Islet of Langerhans (tissue), 1 donor: Measurements from ENCODE around the gene HPCAL4.

Experiments used
- FAIRE-seq: peaks from one replicate; lab custom pipeline; 2011; peaks lifted over from hg19 to GRCh38; lab: Jason Lieb, UNC

HPCAL4 gene

GRCh38 chr1:39700348-39700747, 9.1 kb upstream of the HPCAL4 start:
- no peak for FAIRE-seq

GRCh38 chr1:39699419-39699818, 8.2 kb upstream of the HPCAL4 start:
- FAIRE-seq = no peak

GRCh38 chr1:39698568-39698967, 7.3 kb upstream of the HPCAL4 start:
- FAIRE-seq = no peak

- no peak for FAIRE-seq
Measured at GRCh38 chr1:39696448-39696847, 5.2 kb upstream of the HPCAL4 start.

- no peak for FAIRE-seq
Measured at GRCh38 chr1:39695016-39695415, 3.8 kb upstream of the HPCAL4 start.

- no peak for FAIRE-seq
Measured at GRCh38 chr1:39694026-39694425, 2.8 kb upstream of the HPCAL4 start.

GRCh38 chr1:39692152-39693074, 1.2 kb upstream of the HPCAL4 start:
- no peak for FAIRE-seq

GRCh38 chr1:39690794-39691382, 345 bp downstream of the HPCAL4 start:
- FAIRE-seq = no peak

- no peak for FAIRE-seq
Measured at GRCh38 chr1:39690225-39690624, 1.0 kb downstream of the HPCAL4 start.

- no peak for FAIRE-seq
Measured at GRCh38 chr1:39689635-39690034, 1.6 kb downstream of the HPCAL4 start.

GRCh38 chr1:39689214-39689613, 2.0 kb downstream of the HPCAL4 start:
- FAIRE-seq = no peak

- FAIRE-seq = no peak
Measured at GRCh38 chr1:39688706-39689105, 2.5 kb downstream of the HPCAL4 start.

GRCh38 chr1:39687243-39687642, 4.0 kb downstream of the HPCAL4 start:
- FAIRE-seq = no peak

GRCh38 chr1:39685071-39685470, 6.2 kb downstream of the HPCAL4 start:
- no peak for FAIRE-seq

GRCh38 chr1:39684313-39684664, 6.9 kb downstream of the HPCAL4 start:
- FAIRE-seq = no peak

- FAIRE-seq = no peak
Measured at GRCh38 chr1:39683591-39684312, 7.5 kb downstream of the HPCAL4 start.

- FAIRE-seq = no peak
Measured at GRCh38 chr1:39681999-39682398, 9.2 kb downstream of the HPCAL4 start.

GRCh38 chr1:39681294-39681693, 9.9 kb downstream of the HPCAL4 start:
- FAIRE-seq = no peak

- FAIRE-seq = no peak
Measured at GRCh38 chr1:39680751-39681150, 10.5 kb downstream of the HPCAL4 start.

GRCh38 chr1:39679821-39680220, 11.4 kb downstream of the HPCAL4 start:
- FAIRE-seq = no peak

- no peak for FAIRE-seq
Measured at GRCh38 chr1:39678889-39679288, 12.3 kb downstream of the HPCAL4 start.

GRCh38 chr1:39677645-39678044, 13.6 kb downstream of the HPCAL4 start:
- no peak for FAIRE-seq

- FAIRE-seq = no peak
Measured at GRCh38 chr1:39676948-39677548, 14.2 kb downstream of the HPCAL4 start.
